Right ventricle myocardium inferior (tissue), 1 donor: ENCODE measurements around the gene LOC101059915.
"Not testable (repeated sequence)": the region's sequence is repeated elsewhere in the genome, so short reads cannot be mapped to it uniquely, and the experiment has no call there.

Source experiments
- ATAC-seq: fragments of 200-7000 bp; cut with Tn5 transposase; one replicate; pipeline ENCODE4 v1.9.1; 2020; ENCODE audit warnings: mild to moderate bottlenecking, moderate library complexity
- DNase-seq: peaks from one replicate; pipeline ENCODE4 v3.0.0; 2021; ENCODE audit errors: missing footprints
- intact Hi-C: fragments of 100-400 bp; cut with DNase I; formaldehyde crosslinking; loops from one replicate; pipeline ENCODE4 v1.11.0; 2022
- donor health status: DM: no; HTN: yes; CAD: no; lungs with severe emphysema.

The LOC101059915 gene

GRCh38 chrX:71636438-71637252 lies 30.7 kb upstream of the LOC101059915 start:
- DNase-seq: no peak

GRCh38 chrX:71637253-71637618 lies 30.1 kb upstream of the LOC101059915 start:
- peak; percentile 6 for ATAC-seq
- no peak for DNase-seq
- intact Hi-C loops: loop anchor here (10.0 kb wide), 1 partner anchor 52 kb away; no protein-coding TSS in a partner anchor

More at GRCh38 chrX:71636438-71637252, 30.7 kb upstream of the LOC101059915 start:
- ATAC-seq: peak; percentile 39
- intact Hi-C loops: loop anchor here (10.0 kb wide), 1 partner anchor 52 kb away; no protein-coding TSS in a partner anchor

GRCh38 chrX:71637848-71638247 lies 29.5 kb upstream of the LOC101059915 start:
- intact Hi-C loops: loop anchor here (10.0 kb wide), 1 partner anchor 53 kb away; no protein-coding TSS in a partner anchor
- no peak for ATAC-seq
- DNase-seq: no peak

GRCh38 chrX:71638409-71638808 lies 28.9 kb upstream of the LOC101059915 start:
- intact Hi-C loops: loop anchor here (10.0 kb wide), 1 partner anchor 54 kb away; no protein-coding TSS in a partner anchor
- ATAC-seq (no peak), DNase-seq (no peak)

- ATAC-seq: no peak
- intact Hi-C loops: no loop called here
- DNase-seq: no peak
These were observed 27.3 kb upstream of the LOC101059915 start for GRCh38 chrX:71640002-71640401.

- ATAC-seq, DNase-seq, intact Hi-C loops: not testable (repeated sequence)
These were observed 22.9 kb upstream of the LOC101059915 start for GRCh38 chrX:71644406-71644805.

GRCh38 chrX:71650333-71650969 lies 16.9 kb upstream of the LOC101059915 start:
- intact Hi-C loops: loop anchor here (5.0 kb wide), 1 partner anchor 73 kb away; the partner anchor contains the start of gene GCNA
- ATAC-seq (peak; percentile 39), DNase-seq (no peak)

GRCh38 chrX:71652405-71652804 lies 14.9 kb upstream of the LOC101059915 start:
- no peak for ATAC-seq
- intact Hi-C loops: loop anchor here (5.0 kb wide), 1 partner anchor 75 kb away; the partner anchor contains the start of gene GCNA
- no peak for DNase-seq

- intact Hi-C loops: loop anchor here (5.0 kb wide), 1 partner anchor 76 kb away; the partner anchor contains the start of gene GCNA
- no peak for DNase-seq
- no peak for ATAC-seq
These were observed 14.0 kb upstream of the LOC101059915 start for GRCh38 chrX:71653344-71653743.

- DNase-seq (no peak), ATAC-seq (no peak)
- intact Hi-C loops: no loop called here
These were observed 10.1 kb upstream of the LOC101059915 start for GRCh38 chrX:71657267-71657666.

- ATAC-seq (no peak), DNase-seq (no peak)
- intact Hi-C loops: no loop called here
These were observed 8.0 kb upstream of the LOC101059915 start for GRCh38 chrX:71659342-71659741.

- DNase-seq (no peak), ATAC-seq (no peak)
- intact Hi-C loops: no loop called here
These were observed 7.4 kb upstream of the LOC101059915 start for GRCh38 chrX:71659959-71660358.

GRCh38 chrX:71660562-71661416 lies 6.6 kb upstream of the LOC101059915 start:
- ATAC-seq: no peak
- intact Hi-C loops: no loop called here

GRCh38 chrX:71661919-71662318 lies 5.4 kb upstream of the LOC101059915 start:
- intact Hi-C loops: no loop called here
- ATAC-seq (no peak), DNase-seq (no peak)

More at GRCh38 chrX:71660562-71661416, 6.6 kb upstream of the LOC101059915 start:
- no peak for DNase-seq

GRCh38 chrX:71662654-71663053 lies 4.7 kb upstream of the LOC101059915 start:
- ATAC-seq, DNase-seq, intact Hi-C loops: not testable (repeated sequence)

- intact Hi-C loops, DNase-seq, ATAC-seq: not testable (repeated sequence)
These were observed 4.1 kb upstream of the LOC101059915 start for GRCh38 chrX:71663238-71663637.

GRCh38 chrX:71664202-71664601 lies 3.1 kb upstream of the LOC101059915 start:
- ATAC-seq: not testable (repeated sequence)

GRCh38 chrX:71664889-71665491 lies 2.4 kb upstream of the LOC101059915 start:
- ATAC-seq (no peak), DNase-seq (no peak)
- intact Hi-C loops: no loop called here

More at GRCh38 chrX:71664202-71664601, 3.1 kb upstream of the LOC101059915 start:
- intact Hi-C loops, DNase-seq: not testable (repeated sequence)
